Stomach (tissue), 9 donors: ENCODE data around the gene BCCIP. TPM values are rescaled to one million over a fixed set of nuclear protein-coding genes. Genes with fewer than 3 reads are reported as not detected.

Experiments
- DNase-seq, 2 donors: peaks; one replicate each; pipeline versions ENCODE4 v3.0.0 to v3.0.0-alpha.2; 2013 to 2019
- H3K27ac ChIP-seq, 5 donors: fragments of 200-600 bp in 4 of 5; sonication (generic) in 4 of 5; one replicate each; pipeline ENCODE4 v1.5.1; 2013 to 2019; ENCODE audit warnings: mild to moderate bottlenecking in 1 of 5, moderate library complexity in 1 of 5
- H3K27me3 ChIP-seq, 3 donors: fragments of 200-600 bp; sonication (generic); one replicate each; pipeline ENCODE4 v1.5.1; 2017 to 2019; ENCODE audit warnings: mixed run types in 1 of 3
- H3K36me3 ChIP-seq, 4 donors: fragments of 200-600 bp; sonication (generic); 1 replicate in 3 of 4; 2 replicates in 1 of 4; pipeline ENCODE4 v1.5.1; 2016 to 2019
- H3K4me1 ChIP-seq, 4 donors: fragments of 200-600 bp; sonication (generic); one replicate each; pipeline ENCODE4 v1.5.1; 2016 to 2019
- H3K4me3 ChIP-seq, 4 donors: fragments of 200-600 bp; sonication (generic) in 3 of 4; one replicate each; pipeline ENCODE4 v1.5.1; 2016 to 2019; ENCODE audit warnings: mild to moderate bottlenecking in 1 of 4
- H3K9me3 ChIP-seq, 4 donors: fragments of 200-600 bp; sonication (generic); one replicate each; pipeline ENCODE4 v1.5.1; 2016 to 2019
- CTCF ChIP-seq, 7 experiments: fragments of 450-650 bp in 4 of 7; fragments of 200-600 bp in 3 of 7; sonication (generic) in 3 of 7; IDR thresholded peaks; one replicate each; pipeline ENCODE4 v1.5.1; 2016 to 2019; ENCODE audit warnings: antibody characterized with exemption in 7 of 7, control low read depth in 2 of 7, mild to moderate bottlenecking in 1 of 7
- EP300 ChIP-seq: sonication (generic); formaldehyde crosslinking; IDR thresholded peaks from one replicate; pipeline ENCODE4 v1.6.1; 2017; ENCODE audit warnings: antibody characterized with exemption
- POLR2A ChIP-seq, 4 donors: fragments of 450-650 bp; IDR thresholded peaks; one replicate each; pipeline ENCODE4 v1.6.1; 2016; ENCODE audit warnings: antibody characterized with exemption in 4 of 4, control low read depth in 2 of 4, mild to moderate bottlenecking in 1 of 4, moderate library complexity in 1 of 4
- POLR2AphosphoS5 ChIP-seq, 3 donors: sonication (generic); formaldehyde crosslinking; IDR thresholded peaks; one replicate each; pipeline ENCODE4 v1.6.1; 2016; ENCODE audit warnings: antibody characterized with exemption in 3 of 3
- WGBS, 5 donors: extraction: QIAGEN DNeasy Blood & Tissue Kit in 3 of 5; methylation state at CpG; one replicate each; pipeline versions ENCODE4 v1.1.5 to v1.1.7; 2013 to 2018; 5-methylcytosine and 5-hydroxymethylcytosine counted together
- intact Hi-C: fragments of 100-400 bp; cut with DNase I; formaldehyde crosslinking; loops from one replicate; pipeline ENCODE4 v1.15.1; 2023; ENCODE audit warnings: low total_unique reads
- polyA plus RNA-seq, 3 donors: library from polyadenylated mRNA; stranded (reverse); fragments of 200-250 nt; gene quantifications; one replicate each; pipeline ENCODE4 v1.2.3, GENCODE V29; 2013
- total RNA-seq, 5 donors: library from RNA; depleted of rRNA; stranded (reverse); fragments of >200 nt; gene quantifications; one replicate each; pipeline versions ENCODE4 v1.1.0 to v1.2.3, GENCODE V29; 2014 to 2016
- donor health status: healthy with polysubstance abuse.
- donor health status: Bipolar disorder and iron deficiency.
- donor health status: healthy.

BCCIP gene
- total and polyA plus RNA-seq, 8 donors, result 4.1 to 75.2 (median 50.9) TPM

- 89 to 93% (median 90%) methylated on average over 12 to 26 of the region's 26 CpGs for whole genome bisulfite sequencing, 5 donors
- no peak within 1 kb of the TSS for H3K4me3 ChIP-seq
- H3K4me1 ChIP-seq, result peaks cover 0 to 7% (median 0%) of the 10 kb centered on the region in 4 donors
- no peak for DNase-seq
- H3K27ac ChIP-seq, result no peak within 1 kb of the TSS
- intact Hi-C loops, result no loop called here
- H3K27me3 ChIP-seq, result peaks cover 0 to 14% (median 0%) of the 10 kb centered on the region in 3 donors
- H3K9me3 ChIP-seq, result no peaks in the 10 kb centered on the region
- H3K36me3 ChIP-seq, result no peaks in the 10 kb centered on the region
- TF ChIP-seq POLR2A (IDR thresholded peaks at IDR 0.05), result no peak
- no peak for TF ChIP-seq CTCF (IDR thresholded peaks at IDR 0.05)
- no peak for TF ChIP-seq POLR2AphosphoS5 (IDR thresholded peaks at IDR 0.05)
- TF ChIP-seq EP300, result no peak
Observed at GRCh38 chr10:125775491-125776106, 47.7 kb upstream of the BCCIP start, which contains the start of gene MMP21. TSS of gene MMP21 (minus strand) at chr10:125775821. CDS start at chr10:125775821, 0 bp downstream.

GRCh38 chr10:125777806-125778205 lies 45.5 kb upstream of the BCCIP start:
- no peak for TF ChIP-seq POLR2A (IDR thresholded peaks at IDR 0.05)
- no peak for TF ChIP-seq POLR2AphosphoS5 (IDR thresholded peaks at IDR 0.05)
- TF ChIP-seq CTCF (IDR thresholded peaks at IDR 0.05), result no peak
- no peak for TF ChIP-seq EP300

GRCh38 chr10:125778556-125778955 lies 44.8 kb upstream of the BCCIP start:
- H3K27ac ChIP-seq, result no peak overlapping the region
- no peak for DNase-seq
- H3K4me1 ChIP-seq, result peaks cover 0 to 6% (median 0%) of the 10 kb centered on the region in 4 donors
- WGBS, 5 donors, result 51 to 86% (median 66%) methylated on average over 5 of the region's 5 CpGs
- H3K36me3 ChIP-seq, result peaks cover 0 to 7% (median 0%) of the 10 kb centered on the region in 4 donors
- intact Hi-C loops, result no loop called here
- peaks cover 0 to 11% (median 0%) of the 10 kb centered on the region in 3 donors for H3K27me3 ChIP-seq
- no peaks in the 10 kb centered on the region for H3K9me3 ChIP-seq
- TF ChIP-seq CTCF (IDR thresholded peaks at IDR 0.05), result no peak
- TF ChIP-seq EP300, result no peak
- no peak for TF ChIP-seq POLR2AphosphoS5 (IDR thresholded peaks at IDR 0.05)
- no peak for TF ChIP-seq POLR2A (IDR thresholded peaks at IDR 0.05)
- H3K4me3 ChIP-seq, result no peak overlapping the region

More at GRCh38 chr10:125777806-125778205, 45.5 kb upstream of the BCCIP start:
- H3K4me3 ChIP-seq, result no peak overlapping the region
- peaks cover 0 to 14% (median 0%) of the 10 kb centered on the region in 3 donors for H3K27me3 ChIP-seq
- peaks cover 0 to 7% (median 0%) of the 10 kb centered on the region in 4 donors for H3K36me3 ChIP-seq
- no peaks in the 10 kb centered on the region for H3K9me3 ChIP-seq
- 89 to 93% (median 91%) methylated on average over 9 of the region's 9 CpGs for WGBS, 5 donors
- intact Hi-C loops, result no loop called here
- H3K4me1 ChIP-seq, result peaks cover 0 to 7% (median 0%) of the 10 kb centered on the region in 4 donors
- DNase-seq, result no peak
- no peak overlapping the region for H3K27ac ChIP-seq

- no peaks in the 10 kb centered on the region for H3K9me3 ChIP-seq
- no peak for DNase-seq
- no peak for TF ChIP-seq POLR2AphosphoS5 (IDR thresholded peaks at IDR 0.05)
- no peak for TF ChIP-seq CTCF (IDR thresholded peaks at IDR 0.05)
- 73 to 83% (median 80%) methylated on average over 9 to 10 of the region's 10 CpGs for WGBS, 5 donors
- peaks cover 0 to 7% (median 0%) of the 10 kb centered on the region in 4 donors for H3K36me3 ChIP-seq
- intact Hi-C loops, result no loop called here
- H3K27me3 ChIP-seq, result peaks cover 0 to 3% (median 0%) of the 10 kb centered on the region in 3 donors
- H3K27ac ChIP-seq, result no peak overlapping the region
- H3K4me1 ChIP-seq, result no peaks in the 10 kb centered on the region
- no peak overlapping the region for H3K4me3 ChIP-seq
Observed at GRCh38 chr10:125779403-125780327, 43.7 kb upstream of the BCCIP start.
